Measurements from ENCODE around the gene ZNF648. TPM values are rescaled to one million over a fixed set of nuclear protein-coding genes. Genes with fewer than 3 reads are reported as not detected.

The ZNF648 gene
- total and polyA plus RNA-seq, 10 of the 15 experiments (the other 5 are each of a cell fraction or from before 2014, with no cell fraction given): 0.05 TPM; not detected in 9

DNA sequence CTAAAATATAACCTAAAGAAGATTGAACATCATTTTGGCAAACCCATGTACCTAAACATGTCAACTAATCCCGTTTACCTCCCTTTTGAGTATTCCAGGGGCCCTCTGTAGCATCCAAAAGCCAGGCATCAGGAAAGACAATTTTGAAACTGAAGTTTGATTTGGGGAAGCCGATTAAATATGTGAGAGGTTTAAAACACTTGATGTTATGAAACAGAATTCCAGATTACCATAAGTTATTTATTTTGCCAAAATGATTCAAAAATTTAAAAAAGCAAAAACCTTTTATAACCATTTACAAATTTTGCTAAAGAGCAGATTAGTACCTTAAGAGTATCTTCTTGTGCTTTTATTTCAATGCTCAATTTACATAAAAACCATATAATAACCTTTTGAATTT lies 23.3 kb downstream of the ZNF648 start (continued):
- no peak for TF ChIP-seq ETV6 (conservative IDR thresholded peaks at IDR 0.05 in 1 of 2, IDR thresholded peaks at IDR 0.05 in 1 of 2; ENCODE audit: borderline replicate concordance in 1 of 2, low read depth in 1 of 2)

DNA sequence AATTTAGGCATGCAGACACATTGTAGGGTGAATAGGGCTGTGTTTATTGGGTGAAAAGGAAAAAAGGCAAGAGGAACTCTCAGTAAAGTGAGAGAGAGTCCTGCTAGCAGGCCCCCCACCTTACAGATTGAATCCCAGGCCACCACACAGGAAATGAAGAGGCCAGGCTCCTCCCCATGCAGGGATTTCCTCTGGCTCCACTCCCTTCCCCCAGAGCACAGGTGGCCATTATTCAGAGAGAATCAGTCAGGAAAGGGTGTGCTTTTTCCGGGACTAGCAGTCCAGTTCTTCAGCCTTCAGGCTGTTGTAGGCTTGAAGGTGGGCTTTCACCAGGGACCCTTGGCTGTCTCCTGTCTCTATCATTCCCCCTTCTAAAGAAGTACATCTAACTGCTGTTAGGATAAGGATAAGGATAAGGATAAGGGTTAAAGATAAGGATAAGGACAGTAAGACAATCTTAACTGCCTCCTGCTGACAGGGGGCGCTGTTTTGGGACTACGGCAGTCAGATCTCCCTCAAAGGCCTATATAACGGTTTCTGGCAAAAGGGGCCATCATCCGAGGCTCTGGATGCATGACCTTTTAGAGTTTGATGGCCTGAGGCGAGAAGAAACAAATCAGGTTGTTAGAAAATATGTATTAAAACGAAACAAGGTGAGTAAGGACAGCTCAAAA lies 26.3 kb downstream of the ZNF648 start:
- no peaks in the 10 kb centered on the region for H3K9me3 ChIP-seq (replicated peaks; ENCODE audit: control insufficient read depth, insufficient read depth, low read length)
- ChIA-PET POLR2A (no interaction called here), SMC1A (ENCODE audit: uncharacterized antibody, unreplicated experiment) (no interaction called here), CTCF (interaction anchor here (0.9 to 8.3 kb wide), 6 partner anchors 12 to 605 kb away, joined by 3 to 58 read pairs (median 4); no protein-coding TSS in a partner anchor), RAD21 (ENCODE audit: unreplicated experiment) (no interaction called here)
- intact Hi-C loops (cut with micrococcal nuclease; ENCODE audit: unreplicated experiment) (no loop called here), in situ Hi-C loops (cut with MboI) (no loop called here)
- H3K27me3 ChIP-seq (replicated peaks in 1 of 2; ENCODE audit: control insufficient read depth in 2 of 2, insufficient read depth in 2 of 2, low read length in 1 of 2): no peaks in the 10 kb centered on the region
- DNase-seq (ENCODE audit: low read depth, low spot score) (no peak), FAIRE-seq (no peak), ATAC-seq (peak; percentile 61)
- no peak overlapping the region for H3K27ac ChIP-seq (ENCODE audit: control insufficient read depth, insufficient read depth)
- no peaks in the 10 kb centered on the region for H3K4me1 ChIP-seq (ENCODE audit: control insufficient read depth, insufficient read depth, low read length)
- no peak overlapping the region for H3K4me3 ChIP-seq
- no peak overlapping the region for H2AFZ ChIP-seq (ENCODE audit: control insufficient read depth, low read depth, low read length)
- H3K36me3 ChIP-seq (ENCODE audit: control insufficient read depth in 2 of 2, insufficient read depth in 2 of 2, low read length in 1 of 2): no peaks in the 10 kb centered on the region
- 11% methylated on average over 7 of the region's 7 CpGs for WGBS (ENCODE audit: insufficient coverage, insufficient replicate concordance, low lambda C conversion rate, missing lambda C conversion rate)
- H3K9ac ChIP-seq (ENCODE audit: control insufficient read depth, insufficient read depth, low read length): no peak overlapping the region
- BruUV-seq (replicated peaks): no TSS peak
- no peaks in the 10 kb centered on the region for H3K79me2 ChIP-seq (ENCODE audit: control insufficient read depth, insufficient read depth, low read length)
- TF ChIP-seq, protein P1, sequence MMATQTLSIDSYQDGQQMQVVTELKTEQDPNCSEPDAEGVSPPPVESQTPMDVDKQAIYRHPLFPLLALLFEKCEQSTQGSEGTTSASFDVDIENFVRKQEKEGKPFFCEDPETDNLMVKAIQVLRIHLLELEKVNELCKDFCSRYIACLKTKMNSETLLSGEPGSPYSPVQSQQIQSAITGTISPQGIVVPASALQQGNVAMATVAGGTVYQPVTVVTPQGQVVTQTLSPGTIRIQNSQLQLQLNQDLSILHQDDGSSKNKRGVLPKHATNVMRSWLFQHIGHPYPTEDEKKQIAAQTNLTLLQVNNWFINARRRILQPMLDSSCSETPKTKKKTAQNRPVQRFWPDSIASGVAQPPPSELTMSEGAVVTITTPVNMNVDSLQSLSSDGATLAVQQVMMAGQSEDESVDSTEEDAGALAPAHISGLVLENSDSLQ (IDR thresholded peaks at IDR 0.05): no peak
- TF ChIP-seq, protein P2, sequence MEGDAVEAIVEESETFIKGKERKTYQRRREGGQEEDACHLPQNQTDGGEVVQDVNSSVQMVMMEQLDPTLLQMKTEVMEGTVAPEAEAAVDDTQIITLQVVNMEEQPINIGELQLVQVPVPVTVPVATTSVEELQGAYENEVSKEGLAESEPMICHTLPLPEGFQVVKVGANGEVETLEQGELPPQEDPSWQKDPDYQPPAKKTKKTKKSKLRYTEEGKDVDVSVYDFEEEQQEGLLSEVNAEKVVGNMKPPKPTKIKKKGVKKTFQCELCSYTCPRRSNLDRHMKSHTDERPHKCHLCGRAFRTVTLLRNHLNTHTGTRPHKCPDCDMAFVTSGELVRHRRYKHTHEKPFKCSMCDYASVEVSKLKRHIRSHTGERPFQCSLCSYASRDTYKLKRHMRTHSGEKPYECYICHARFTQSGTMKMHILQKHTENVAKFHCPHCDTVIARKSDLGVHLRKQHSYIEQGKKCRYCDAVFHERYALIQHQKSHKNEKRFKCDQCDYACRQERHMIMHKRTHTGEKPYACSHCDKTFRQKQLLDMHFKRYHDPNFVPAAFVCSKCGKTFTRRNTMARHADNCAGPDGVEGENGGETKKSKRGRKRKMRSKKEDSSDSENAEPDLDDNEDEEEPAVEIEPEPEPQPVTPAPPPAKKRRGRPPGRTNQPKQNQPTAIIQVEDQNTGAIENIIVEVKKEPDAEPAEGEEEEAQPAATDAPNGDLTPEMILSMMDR (IDR thresholded peaks at IDR 0.05 in 2 of 3, conservative IDR thresholded peaks at IDR 0.05 in 1 of 3; ENCODE audit: control insufficient read depth in 2 of 3, extremely low read depth in 1 of 3, insufficient read depth in 1 of 3, low read depth in 3 of 3, low read length in 3 of 3): peak; percentile 27 to 54 (median 43); a peak in 5 of 6 replicates
- 0 out of 2 replicates have a peak, but pooled peaks have one; percentile 14 for TF ChIP-seq RAD21 (IDR thresholded peaks at IDR 0.05; ENCODE audit: insufficient read depth, low read depth, low read length)
- H4K20me1 ChIP-seq (ENCODE audit: control insufficient read depth, insufficient read depth): no peaks in the 10 kb centered on the region
- H3K4me2 ChIP-seq (ENCODE audit: control insufficient read depth, insufficient read depth): no peak overlapping the region

Data from GM12878 (cell line).